ENCODE measurements around the gene UXS1.

UXS1 gene

DNA sequence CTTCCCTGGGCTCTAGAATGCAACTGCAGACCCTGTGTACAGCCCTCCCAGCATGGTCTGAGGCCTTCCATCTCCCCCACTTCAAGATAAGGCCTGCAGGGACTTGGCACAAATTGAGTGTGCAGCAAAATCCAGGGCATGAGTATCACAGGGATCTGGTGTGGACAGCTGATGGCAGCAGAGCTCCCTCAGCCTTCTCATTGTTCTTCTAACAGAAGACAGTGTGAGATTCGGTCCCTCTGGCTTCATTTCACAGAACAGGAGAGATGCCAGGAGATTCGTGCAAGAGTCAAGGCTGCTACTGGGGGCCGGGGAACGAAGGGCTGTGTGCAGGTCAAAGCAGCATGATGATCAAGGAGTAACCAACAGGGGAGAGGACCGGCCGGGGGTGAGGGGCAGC lies 85.8 kb downstream of the UXS1 start:
- TF ChIP-seq, protein P1, sequence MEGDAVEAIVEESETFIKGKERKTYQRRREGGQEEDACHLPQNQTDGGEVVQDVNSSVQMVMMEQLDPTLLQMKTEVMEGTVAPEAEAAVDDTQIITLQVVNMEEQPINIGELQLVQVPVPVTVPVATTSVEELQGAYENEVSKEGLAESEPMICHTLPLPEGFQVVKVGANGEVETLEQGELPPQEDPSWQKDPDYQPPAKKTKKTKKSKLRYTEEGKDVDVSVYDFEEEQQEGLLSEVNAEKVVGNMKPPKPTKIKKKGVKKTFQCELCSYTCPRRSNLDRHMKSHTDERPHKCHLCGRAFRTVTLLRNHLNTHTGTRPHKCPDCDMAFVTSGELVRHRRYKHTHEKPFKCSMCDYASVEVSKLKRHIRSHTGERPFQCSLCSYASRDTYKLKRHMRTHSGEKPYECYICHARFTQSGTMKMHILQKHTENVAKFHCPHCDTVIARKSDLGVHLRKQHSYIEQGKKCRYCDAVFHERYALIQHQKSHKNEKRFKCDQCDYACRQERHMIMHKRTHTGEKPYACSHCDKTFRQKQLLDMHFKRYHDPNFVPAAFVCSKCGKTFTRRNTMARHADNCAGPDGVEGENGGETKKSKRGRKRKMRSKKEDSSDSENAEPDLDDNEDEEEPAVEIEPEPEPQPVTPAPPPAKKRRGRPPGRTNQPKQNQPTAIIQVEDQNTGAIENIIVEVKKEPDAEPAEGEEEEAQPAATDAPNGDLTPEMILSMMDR (IDR thresholded peaks at IDR 0.05): no peak

DNA sequence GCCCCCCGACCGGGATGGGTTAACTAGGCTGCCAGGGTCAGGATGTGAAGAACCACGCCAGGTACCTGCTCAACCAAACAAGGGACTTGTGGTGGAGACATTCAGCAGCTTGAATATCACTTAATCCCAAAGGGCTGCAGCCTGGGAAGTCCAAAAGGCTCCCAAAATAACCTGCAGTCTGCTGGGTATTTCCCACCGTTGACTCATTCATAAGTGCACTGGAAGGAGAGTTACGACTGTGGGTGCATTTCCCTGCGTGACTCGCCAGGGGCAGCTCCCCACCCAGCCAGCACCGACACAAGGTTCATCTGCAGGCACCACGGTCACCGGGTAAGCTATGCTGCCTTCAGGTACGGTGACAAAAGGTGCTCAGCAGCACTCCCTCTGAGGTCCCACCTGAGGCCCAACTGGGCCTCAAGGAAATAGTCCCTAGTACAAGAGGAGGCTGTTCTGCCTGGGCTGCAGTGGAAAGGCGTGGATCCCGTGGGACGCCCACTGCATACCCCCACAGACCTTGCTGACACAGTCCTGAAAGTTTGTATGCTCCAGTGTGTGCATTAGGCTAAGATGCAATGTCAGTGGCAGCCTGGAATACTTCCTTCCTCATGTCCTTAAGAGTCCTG lies 86.5 kb downstream of the UXS1 start:
- TF ChIP-seq, protein P1 (IDR thresholded peaks at IDR 0.05): no peak

DNA sequence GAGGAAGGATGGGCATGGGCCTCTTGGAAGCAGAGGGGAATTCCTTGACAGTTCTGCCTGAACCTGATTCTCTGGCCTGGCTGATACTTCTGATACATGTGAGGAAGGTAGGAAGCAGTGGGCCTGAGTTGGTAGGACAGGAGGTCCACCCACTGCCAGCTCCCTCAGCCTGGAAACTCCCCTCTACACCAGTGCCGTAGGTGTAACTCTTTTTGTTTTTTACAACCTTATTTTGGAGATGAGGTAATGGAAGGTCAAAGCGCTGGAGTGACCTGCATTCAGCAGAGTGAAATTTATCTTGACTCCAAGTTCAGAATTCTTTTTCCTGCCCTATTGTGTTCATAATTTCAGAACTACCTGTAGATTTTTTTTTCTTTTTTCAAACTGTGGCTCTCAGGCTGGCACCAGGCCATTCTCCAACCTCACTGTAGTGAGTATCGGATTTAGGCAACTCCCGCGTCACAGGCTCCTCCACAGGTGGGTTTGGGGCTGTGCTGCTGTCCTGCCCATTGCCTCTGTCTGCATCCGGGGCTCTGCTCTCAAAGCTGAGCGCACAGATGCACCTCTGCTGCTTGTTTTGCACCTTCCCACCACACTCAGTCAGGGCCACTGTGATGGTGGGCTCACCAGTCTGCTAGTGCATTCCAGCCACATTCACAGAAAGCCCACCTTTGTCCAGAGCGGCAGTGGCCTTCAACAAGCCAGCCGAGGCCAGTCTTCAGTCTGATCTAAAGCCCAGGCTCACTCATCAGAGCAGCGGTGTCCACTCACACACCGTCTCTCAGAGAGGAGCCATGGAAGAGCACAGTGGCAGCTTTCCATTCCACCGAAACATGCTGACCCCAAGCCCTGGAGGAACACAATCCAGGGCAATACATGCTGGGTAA lies 87.2 kb downstream of the UXS1 start:
- TF ChIP-seq, protein P1 (IDR thresholded peaks at IDR 0.05): no peak

DNA sequence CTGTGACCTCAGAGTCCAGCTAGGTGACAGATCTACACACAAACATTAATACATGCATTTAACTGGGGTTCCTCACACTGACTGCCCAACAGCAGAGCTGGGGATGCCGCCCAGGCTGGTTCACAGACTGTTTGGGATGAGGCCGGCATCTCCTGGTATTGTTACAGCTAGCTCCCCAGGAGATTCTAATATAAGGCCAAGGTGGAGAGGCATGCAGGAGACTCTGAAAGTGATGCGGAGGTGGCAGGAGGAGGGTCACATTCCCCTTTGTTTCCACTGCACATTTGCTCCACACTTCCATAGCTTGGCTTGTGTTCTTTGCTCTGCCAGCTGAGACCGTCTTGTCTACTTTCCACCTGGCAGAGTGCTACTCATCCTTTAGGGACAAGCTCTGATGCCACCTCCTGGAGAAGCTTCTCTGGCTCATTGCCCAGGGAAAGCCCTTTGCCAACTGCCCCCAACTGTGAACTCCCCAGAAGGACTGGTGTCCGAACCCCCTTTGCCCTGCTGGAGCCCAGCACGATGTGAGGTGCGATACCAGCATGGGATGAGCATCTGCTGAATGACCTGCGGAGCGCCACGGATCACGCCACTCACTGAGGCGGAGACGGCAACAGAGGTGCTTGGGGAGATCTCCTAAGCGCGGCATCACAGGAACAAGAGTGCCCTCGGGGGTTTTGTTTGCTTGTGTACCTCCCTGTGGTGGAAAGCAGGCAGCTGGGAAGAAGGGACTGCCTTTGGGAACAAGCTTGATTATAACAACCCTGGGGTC lies 88.8 kb downstream of the UXS1 start:
- TF ChIP-seq, protein P1 (IDR thresholded peaks at IDR 0.05): no peak

DNA sequence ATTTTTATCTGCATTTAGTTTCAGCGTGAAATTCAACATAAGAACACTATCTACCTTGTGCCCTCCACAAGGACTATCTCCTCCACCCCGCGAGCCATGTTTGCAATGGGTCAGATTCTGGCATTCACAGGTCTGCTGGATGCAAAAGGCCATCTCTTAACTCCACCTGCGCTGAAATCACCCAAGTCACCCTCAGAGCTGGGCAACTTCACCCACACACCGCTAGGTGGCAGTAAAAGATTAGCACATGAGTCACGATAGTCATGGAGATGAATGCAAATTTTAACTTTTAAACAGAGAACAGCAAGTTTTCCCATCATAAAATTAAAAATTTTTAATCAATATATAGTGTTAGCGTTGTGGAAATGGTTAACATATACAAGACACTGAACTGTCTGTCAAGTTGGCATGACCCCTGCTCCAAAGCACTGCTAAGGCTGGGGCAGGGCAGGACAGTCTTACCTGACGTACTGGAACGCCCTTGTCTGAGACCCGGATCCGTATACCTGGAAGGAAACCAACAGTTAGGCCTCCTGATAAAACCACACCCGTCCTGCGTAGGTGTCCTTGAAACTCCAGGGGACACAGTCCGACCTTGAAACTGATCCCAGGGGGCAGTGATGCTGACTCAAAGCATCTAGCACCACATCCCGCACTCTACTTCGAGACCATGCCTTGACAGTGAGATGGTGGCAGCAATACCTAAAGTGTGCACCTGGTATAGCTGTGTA lies 89.6 kb downstream of the UXS1 start:
- TF ChIP-seq, protein P1 (IDR thresholded peaks at IDR 0.05): peak; percentile 90

DNA sequence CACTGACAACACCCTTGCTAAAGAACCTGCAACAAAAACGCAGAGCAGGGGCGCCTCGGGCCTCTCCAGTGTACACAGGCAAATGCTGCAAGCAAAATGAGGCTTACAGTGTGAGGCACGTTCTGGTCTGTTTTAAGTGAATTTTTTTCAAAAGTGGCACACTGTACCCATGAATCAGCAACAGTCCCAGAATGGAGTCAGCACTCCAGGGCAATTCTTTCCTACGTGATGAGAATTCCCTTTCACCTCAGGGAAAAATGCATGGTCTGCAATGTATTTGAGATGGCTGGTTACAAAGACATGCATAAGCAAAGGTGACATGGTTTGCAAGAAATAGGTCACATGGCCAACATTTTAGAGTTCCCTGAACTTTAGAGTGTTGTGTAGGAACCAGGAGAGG lies 94.4 kb downstream of the UXS1 start:
- TF ChIP-seq, protein P1 (IDR thresholded peaks at IDR 0.05): no peak

DNA sequence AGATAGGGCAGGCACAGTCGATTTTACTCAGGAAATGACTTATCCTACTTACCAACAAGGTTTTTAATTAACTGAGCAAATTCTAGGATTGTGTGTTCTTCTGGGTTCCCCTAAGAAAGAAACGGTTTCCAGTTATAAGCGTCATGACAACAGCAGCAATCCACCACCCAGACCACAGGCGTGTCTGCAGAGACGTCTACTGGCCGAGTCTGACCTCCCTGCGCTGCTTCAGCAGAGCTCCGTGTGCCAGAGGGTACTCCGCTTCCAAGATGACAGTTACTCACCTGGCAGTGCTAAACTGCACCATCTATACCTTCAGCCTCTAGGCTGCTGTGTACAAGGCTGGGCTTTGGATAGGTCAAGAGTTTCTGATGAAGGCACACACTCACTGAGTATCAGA lies 95.4 kb downstream of the UXS1 start:
- TF ChIP-seq, protein P1 (IDR thresholded peaks at IDR 0.05): no peak
